H1 (cell line): Measurements from ENCODE around the gene HS3ST3B1. TPM values are rescaled to one million over a fixed set of nuclear protein-coding genes. Genes with fewer than 3 reads are reported as not detected.

Experiments
- CTCF ChIA-PET: fragments of 300-600 bp; sonication (Branson Sonifier 250); formaldehyde crosslinking; loops from one replicate; lab custom pipeline; 2021; ENCODE audit not compliant: partially characterized antibody; lab: Charles Lee
- POLR2A ChIA-PET: fragments of 300-600 bp; sonication (Branson Sonifier 250); formaldehyde crosslinking; loops from one replicate; lab custom pipeline; 2021; ENCODE audit warnings: inconsistent platforms; ENCODE audit not compliant: partially characterized antibody; lab: Charles Lee
- DNase-seq, 2 experiments: peaks; one replicate each; pipeline versions ENCODE4 v3.0.0 to v3.0.0-alpha.2; 2010 to 2022; ENCODE audit warnings: low spot score in 2 of 2, low read depth in 1 of 2, mixed read lengths in 1 of 2
- FAIRE-seq: peaks from 2 replicates; lab custom pipeline; 2011; peaks lifted over from hg19 to GRCh38; lab: Jason Lieb, UNC
- H2AFZ ChIP-seq: 2 replicates; pipeline ENCODE4 v1.8.1; 2012; ENCODE audit warnings: low read length, inconsistent platforms
- H2AK5ac ChIP-seq: 2 replicates; pipeline ENCODE4 v1.6.1; 2013; ENCODE audit warnings: low read depth, low read length
- H2BK120ac ChIP-seq: replicated peaks from 2 replicates; pipeline ENCODE3; 2013; ENCODE audit warnings: low read depth, low read length, inconsistent platforms
- H2BK12ac ChIP-seq: 2 replicates; pipeline ENCODE4 v1.6.1; 2013; ENCODE audit warnings: low read depth, low read length
- H2BK15ac ChIP-seq: 2 replicates; pipeline ENCODE4 v1.6.1; 2013; ENCODE audit warnings: low read length
- H2BK20ac ChIP-seq: 2 replicates; pipeline ENCODE4 v1.6.1; 2013; ENCODE audit warnings: low read length
- H2BK5ac ChIP-seq: 2 replicates; pipeline ENCODE4 v1.6.1; 2013; ENCODE audit warnings: low read depth, low read length
- H3K14ac ChIP-seq: 2 replicates; pipeline ENCODE4 v1.6.1; 2013; ENCODE audit warnings: inconsistent platforms; ENCODE audit not compliant: insufficient read length
- H3K18ac ChIP-seq: 2 replicates; pipeline ENCODE4 v1.6.1; 2013; ENCODE audit warnings: low read length; ENCODE audit errors: extremely low read depth
- H3K23ac ChIP-seq: 2 replicates; pipeline ENCODE4 v1.6.1; 2013; ENCODE audit warnings: inconsistent platforms; ENCODE audit not compliant: insufficient read length
- H3K23me2 ChIP-seq: 2 replicates; pipeline ENCODE4 v1.6.1; 2013; ENCODE audit warnings: low read depth, low read length
- H3K27ac ChIP-seq: 2 replicates; pipeline ENCODE4 v1.6.1; 2011; ENCODE audit warnings: low read depth, low read length, inconsistent platforms
- H3K27me3 ChIP-seq, 4 experiments: replicated peaks in 1 of 4; 1 replicate in 1 of 4; 2 replicates in 3 of 4; pipeline versions ENCODE4 v1.6.1 to v1.8.1; 2011 to 2013; ENCODE audit warnings: low read length in 3 of 4, mild to moderate bottlenecking in 3 of 4, inconsistent platforms in 2 of 4, mixed read lengths in 2 of 4, moderate library complexity in 1 of 4; ENCODE audit not compliant: control insufficient read depth in 3 of 4, insufficient read depth in 3 of 4; ENCODE audit errors: extremely low read depth in 1 of 4
- H3K36me3 ChIP-seq, 4 experiments: 2 replicates each; pipeline versions ENCODE4 v1.6.1 to v1.8.1; 2011 to 2013; ENCODE audit warnings: mild to moderate bottlenecking in 4 of 4, low read length in 3 of 4, moderate library complexity in 2 of 4, control low read depth in 1 of 4, inconsistent platforms in 1 of 4; ENCODE audit not compliant: insufficient read depth in 4 of 4, control insufficient read depth in 2 of 4
- H3K4ac ChIP-seq: replicated peaks from 2 replicates; pipeline ENCODE3; 2013; ENCODE audit warnings: low read length, low read depth, mixed read lengths, inconsistent platforms; ENCODE audit not compliant: insufficient read length
- H3K4me1 ChIP-seq, 4 experiments: replicated peaks in 1 of 4; 1 replicate in 1 of 4; 2 replicates in 3 of 4; pipeline versions ENCODE4 v1.6.1 to v1.8.1; 2011 to 2013; ENCODE audit warnings: low read length in 3 of 4, inconsistent platforms in 2 of 4, mixed read lengths in 1 of 4; ENCODE audit not compliant: insufficient read depth in 4 of 4, control insufficient read depth in 3 of 4
- H3K4me2 ChIP-seq, 2 experiments: 2 replicates each; pipeline versions ENCODE4 v1.6.1 to v1.8.1; 2011 to 2013; ENCODE audit warnings: low read depth in 2 of 2, low read length in 2 of 2, control low read depth in 1 of 2, inconsistent platforms in 1 of 2, mild to moderate bottlenecking in 1 of 2; ENCODE audit not compliant: insufficient read depth in 1 of 2
- H3K4me3 ChIP-seq, 4 experiments: fragments of 200-600, 300-600 bp in 1 of 4; sonication (generic), shearing (Covaris generic), sonication (Bioruptor Twin) in 1 of 4; 2 replicates each; pipeline versions ENCODE4 v1.5.1 to v1.8.1; 2011 to 2016; ENCODE audit warnings: low read length in 4 of 4, low read depth in 3 of 4, control low read depth in 2 of 4, inconsistent platforms in 2 of 4, mild to moderate bottlenecking in 2 of 4, mixed read lengths in 1 of 4, moderate library complexity in 1 of 4; ENCODE audit not compliant: insufficient read depth in 2 of 4; ENCODE audit errors: extremely low read depth in 1 of 4
- H3K56ac ChIP-seq: replicated peaks from 2 replicates; pipeline ENCODE3; 2013; ENCODE audit warnings: low read depth, mild to moderate bottlenecking, mixed read lengths, low read length, inconsistent platforms; ENCODE audit not compliant: insufficient read length
- H3K79me1 ChIP-seq: 2 replicates; pipeline ENCODE4 v1.6.1; 2013; ENCODE audit warnings: low read depth, low read length, control low read depth
- H3K79me2 ChIP-seq, 2 experiments: 2 replicates each; pipeline versions ENCODE4 v1.6.1 to v1.8.1; 2012 to 2013; ENCODE audit warnings: low read length in 2 of 2, mild to moderate bottlenecking in 2 of 2, inconsistent platforms in 1 of 2; ENCODE audit not compliant: insufficient read depth in 2 of 2, control insufficient read depth in 1 of 2
- H3K9ac ChIP-seq, 4 experiments: replicated peaks in 1 of 4; 1 replicate in 1 of 4; 2 replicates in 3 of 4; pipeline versions ENCODE4 v1.6.1 to v1.8.1; 2011 to 2013; ENCODE audit warnings: low read depth in 3 of 4, low read length in 3 of 4, control low read depth in 2 of 4, mild to moderate bottlenecking in 2 of 4, moderate library complexity in 2 of 4, inconsistent platforms in 1 of 4; ENCODE audit errors: extremely low read depth in 1 of 4
- H3K9me3 ChIP-seq, 2 experiments: 2 replicates each; pipeline versions ENCODE4 v1.6.1 to v1.8.1; 2012 to 2013; ENCODE audit warnings: mild to moderate bottlenecking in 2 of 2, moderate library complexity in 2 of 2, control low read depth in 1 of 2, inconsistent platforms in 1 of 2, low read depth in 1 of 2, low read length in 1 of 2, mixed read lengths in 1 of 2; ENCODE audit not compliant: insufficient read depth in 2 of 2
- H4K20me1 ChIP-seq, 2 experiments: replicated peaks in 1 of 2; 2 replicates each; pipeline versions ENCODE3 to v1.8.1; 2011 to 2013; ENCODE audit warnings: inconsistent platforms in 2 of 2, low read length in 2 of 2, mild to moderate bottlenecking in 1 of 2; ENCODE audit not compliant: insufficient read depth in 2 of 2, control insufficient read depth in 1 of 2
- H4K5ac ChIP-seq: 2 replicates; pipeline ENCODE4 v1.6.1; 2013; ENCODE audit warnings: low read length, low read depth, mixed read lengths, inconsistent platforms; ENCODE audit not compliant: insufficient read length
- H4K8ac ChIP-seq: 2 replicates; pipeline ENCODE4 v1.8.0; 2013; ENCODE audit warnings: mild to moderate bottlenecking, moderate library complexity, low read length, inconsistent platforms; ENCODE audit not compliant: insufficient read depth; ENCODE audit errors: extremely low read depth
- H4K91ac ChIP-seq: replicated peaks from 2 replicates; pipeline ENCODE3; 2013; ENCODE audit warnings: low read length, mixed read lengths, inconsistent platforms; ENCODE audit not compliant: insufficient read length
- CEBPB ChIP-seq: IDR thresholded peaks from 2 replicates; pipeline ENCODE4 v1.6.1; 2012; ENCODE audit warnings: low read depth, low read length
- SP1 ChIP-seq: IDR thresholded peaks from 2 replicates; pipeline ENCODE4 v1.6.1; 2011; ENCODE audit warnings: low read depth, low read length
- TAF7 ChIP-seq: optimal IDR thresholded peaks from 2 replicates; pipeline ENCODE3; 2011; ENCODE audit warnings: low read depth, mild to moderate bottlenecking, inconsistent platforms, low read length, moderate library complexity, borderline replicate concordance
- TEAD4 ChIP-seq: IDR thresholded peaks from 2 replicates; pipeline ENCODE4 v1.6.1; 2012; ENCODE audit warnings: low read depth, low read length, inconsistent platforms, mixed read lengths
- WGBS, 2 experiments: shearing (Covaris generic) in 1 of 2; methylation state at CpG; one replicate each; pipeline versions ENCODE4 v1.1.6 to v1.1.7; 2013 to 2015; ENCODE audit warnings: low lambda C conversion rate in 2 of 2, mixed read lengths in 2 of 2, inconsistent platforms in 1 of 2, low coverage in 1 of 2, missing lambda C conversion rate in 1 of 2; ENCODE audit not compliant: insufficient replicate concordance in 2 of 2, insufficient coverage in 1 of 2, insufficient read length in 1 of 2; ENCODE audit errors: extremely low coverage in 1 of 2, missing lambda C conversion rate in 1 of 2; 5-methylcytosine and 5-hydroxymethylcytosine counted together
- polyA plus RNA-seq, 7 experiments: library from polyadenylated mRNA; depleted of rRNA in 3 of 7; stranded (reverse) in 5 of 7; unstranded in 2 of 7; fragments of >200 nt in 5 of 7; fragments of 200-250 nt in 2 of 7; gene quantifications; 1 replicate in 5 of 7; 2 replicates in 1 of 7; 4 replicates in 1 of 7; pipeline versions ENCODE4 v1.2.1 to v1.2.3, GENCODE V29; 2011 to 2013; ENCODE audit warnings: missing spikeins in 2 of 7, mixed read lengths in 2 of 7
- total RNA-seq: library from RNA; stranded (reverse); fragmentation: NEBNext Ultra II Directional; extraction: Animal tissue kit (Norgen Biotek cat#: 25700); gene quantifications from 2 replicates; pipeline ENCODE4 v1.2.1, GENCODE V29; 2021

HS3ST3B1 gene
- total and polyA plus RNA-seq, 2 of the 8 experiments (the other 6 are each of a cell fraction or from before 2014, with no cell fraction given), result 4.7 to 14.4 TPM

- 0 out of 2 replicates have a peak overlapping the region, but pooled peaks have one; percentile 53 for H2BK15ac ChIP-seq
- H3K79me1 ChIP-seq, result no peaks in the 10 kb centered on the region
- POLR2A ChIA-PET, result interaction anchor here (0.7 to 1.5 kb wide), 3 partner anchors 23 to 32 kb away, joined by 3 read pairs; partner anchors contain the start of gene HS3ST3B1
- peak overlapping the region; percentile 62 to 66 for H3K4me2 ChIP-seq
- H2AK5ac ChIP-seq, result peak overlapping the region; percentile 77; the same call in 1 of the 2 replicates
- H3K14ac ChIP-seq, result no peak overlapping the region
- H2BK20ac ChIP-seq, result peak overlapping the region; percentile 94
- peaks cover 0 to 50% of the 10 kb centered on the region in 2 experiments; a peak in 2 of 4 replicates for H3K79me2 ChIP-seq
- H3K9me3 ChIP-seq, result no peaks in the 10 kb centered on the region
- H3K4me1 ChIP-seq, result peaks cover 15 to 30% (median 24%) of the 10 kb centered on the region in 4 experiments
- H3K18ac ChIP-seq, result peak overlapping the region; percentile 80
- no peak overlapping the region for H2AFZ ChIP-seq
- no peak overlapping the region for H3K9ac ChIP-seq
- peak overlapping the region; percentile 89 for H2BK12ac ChIP-seq
- peaks cover 4% of the 10 kb centered on the region; the same call in 1 of the 2 replicates for H3K23me2 ChIP-seq
- H4K5ac ChIP-seq, result no peak overlapping the region
- peak; percentile 7 for FAIRE-seq
- no peak overlapping the region for H3K27ac ChIP-seq
- no peak overlapping the region for H3K23ac ChIP-seq
- WGBS, 2 experiments, result 36% methylated on average over 10 of the region's 10 CpGs; no CpG with 5 or more reads in 1 of the 2 experiments
- H3K56ac ChIP-seq, result no peak overlapping the region
- CTCF ChIA-PET, result interaction anchor here (1.2 kb wide), 1 partner anchor 9 kb away, joined by 4 read pairs; no protein-coding TSS in a partner anchor
- peak overlapping the region; percentile 50 for H2BK120ac ChIP-seq
- no peak for DNase-seq
- peak overlapping the region in 3 of 4 experiments; percentile 7 to 43 (median 8); a peak in 3 of 8 replicates for H3K4me3 ChIP-seq
- 0 out of 2 replicates have a peak, but pooled peaks have one; percentile 30 for TF ChIP-seq SP1
- TF ChIP-seq CEBPB, result peak; percentile 81; the same call in 1 of the 2 replicates
- TF ChIP-seq TEAD4, result peak; percentile 23; the same call in 1 of the 2 replicates
- no peak for TF ChIP-seq TAF7
- TF ChIP-seq, all 59 proteins: peak for 3
- H3K27me3 ChIP-seq, result peaks cover 0 to 1% (median 0%) of the 10 kb centered on the region in 4 experiments; a peak in 4 of 7 replicates
- H4K8ac ChIP-seq, result no peak overlapping the region
- peak overlapping the region; percentile 18; the same call in 1 of the 2 replicates for H2BK5ac ChIP-seq
- peak overlapping the region; percentile 75 for H4K91ac ChIP-seq
- H4K20me1 ChIP-seq, result no peaks in the 10 kb centered on the region
- no peak overlapping the region for H3K4ac ChIP-seq
- H3K36me3 ChIP-seq, result no peaks in the 10 kb centered on the region
These were observed 31.4 kb downstream of the HS3ST3B1 start for GRCh38 chr17:14332331-14332730.
